Upper lobe of left lung (tissue), 6 donors: ENCODE measurements around the gene GABBR2. TPM values are rescaled to one million over a fixed set of nuclear protein-coding genes. Genes with fewer than 3 reads are reported as not detected.

ENCODE experiments used
- ATAC-seq, 2 donors: fragments of 200-7000 bp; cut with Tn5 transposase; one replicate each; pipeline ENCODE4 v1.9.1; 2022; ENCODE audit warnings: mild to moderate bottlenecking in 2 of 2, moderate library complexity in 2 of 2; ENCODE audit not compliant: low FRiP score in 2 of 2
- DNase-seq, 2 donors: peaks; one replicate each; pipeline ENCODE4 v3.0.0-alpha.2; 2019 to 2020
- H3K27ac ChIP-seq, 4 donors: fragments of 200-600 bp; sonication (generic); one replicate each; pipeline ENCODE4 v1.5.1; 2016 to 2019
- H3K27me3 ChIP-seq, 4 donors: fragments of 200-600 bp; sonication (generic); one replicate each; pipeline ENCODE4 v1.5.1; 2017 to 2019
- H3K36me3 ChIP-seq, 4 donors: fragments of 200-600 bp; sonication (generic); one replicate each; pipeline ENCODE4 v1.5.1; 2016 to 2019
- H3K4me1 ChIP-seq, 4 donors: fragments of 200-600 bp; sonication (generic); one replicate each; pipeline ENCODE4 v1.5.1; 2018 to 2019
- H3K4me3 ChIP-seq, 4 donors: fragments of 200-600 bp; sonication (generic); one replicate each; pipeline ENCODE4 v1.5.1; 2017 to 2019; ENCODE audit warnings: mild to moderate bottlenecking in 2 of 4, moderate library complexity in 1 of 4
- H3K9me3 ChIP-seq, 4 donors: fragments of 200-600 bp; sonication (generic); one replicate each; pipeline ENCODE4 v1.5.1; 2018 to 2019
- EP300 ChIP-seq, 4 donors: sonication (generic); formaldehyde crosslinking; IDR thresholded peaks; one replicate each; pipeline ENCODE4 v1.5.1; 2017; ENCODE audit warnings: antibody characterized with exemption in 4 of 4, control low read depth in 2 of 4
- POLR2A ChIP-seq, 4 donors: fragments of 450-650 bp; IDR thresholded peaks; one replicate each; pipeline ENCODE4 v1.5.1; 2016 to 2017; ENCODE audit warnings: antibody characterized with exemption in 4 of 4, mild to moderate bottlenecking in 2 of 4
- POLR2AphosphoS5 ChIP-seq, 2 donors: sonication (generic); formaldehyde crosslinking; IDR thresholded peaks; one replicate each; pipeline ENCODE4 v1.5.1; 2017; ENCODE audit warnings: antibody characterized with exemption in 2 of 2
- whole genome bisulfite sequencing, 2 donors: methylation state at CpG; one replicate each; pipeline ENCODE4 v1.1.5; 2017 to 2018; 5-methylcytosine and 5-hydroxymethylcytosine counted together
- total RNA-seq, 6 donors: library from RNA; depleted of rRNA in 4 of 6; stranded (reverse); fragments of >200 nt in 4 of 6; gene quantifications; one replicate each; pipeline versions ENCODE4 v1.1.0 to v1.2.1, GENCODE V29; 2016 to 2021
- TF ChIP-seq, protein P1 (sequence below), 6 experiments: fragments of 450-650 bp in 4 of 6; fragments of 200-600 bp in 2 of 6; sonication (generic) in 2 of 6; IDR thresholded peaks; one replicate each; pipeline ENCODE4 v1.5.1; 2016 to 2019; ENCODE audit warnings: antibody characterized with exemption in 6 of 6
- donor health status: DM: no; HTN: no; CAD: no; lungs with moderate emphysema.
- donor health status: DM: no; HTN: yes; CAD: no; lungs with severe emphysema.

Gene GABBR2
- total RNA-seq, 6 donors from 2014 or later: 0.15 to 1.00 (median 0.81) TPM; not detected in 1

DNA sequence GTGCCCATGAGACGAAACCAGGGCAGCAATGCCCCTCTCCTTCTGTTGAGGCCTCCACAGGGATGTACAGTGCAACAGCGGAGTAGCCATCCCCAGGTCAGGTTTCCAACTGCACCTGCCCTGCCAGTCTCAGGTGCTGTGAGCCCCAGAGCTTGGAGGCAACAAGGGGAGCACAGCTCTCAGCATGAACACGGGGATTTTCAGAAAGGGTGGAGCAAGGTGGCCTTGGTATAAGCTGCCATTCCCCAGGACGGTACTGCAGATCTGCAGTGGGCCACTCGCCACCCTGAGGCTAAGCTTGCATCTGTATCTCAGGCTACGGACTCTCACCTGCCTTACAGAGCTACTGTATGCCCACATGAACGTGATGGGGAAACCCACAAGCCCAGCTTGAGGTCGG is 103.6 kb downstream of the GABBR2 start:
- WGBS, 2 donors: 69 to 80% methylated on average over 5 to 7 of the region's 8 CpGs
- TF ChIP-seq, protein P1, sequence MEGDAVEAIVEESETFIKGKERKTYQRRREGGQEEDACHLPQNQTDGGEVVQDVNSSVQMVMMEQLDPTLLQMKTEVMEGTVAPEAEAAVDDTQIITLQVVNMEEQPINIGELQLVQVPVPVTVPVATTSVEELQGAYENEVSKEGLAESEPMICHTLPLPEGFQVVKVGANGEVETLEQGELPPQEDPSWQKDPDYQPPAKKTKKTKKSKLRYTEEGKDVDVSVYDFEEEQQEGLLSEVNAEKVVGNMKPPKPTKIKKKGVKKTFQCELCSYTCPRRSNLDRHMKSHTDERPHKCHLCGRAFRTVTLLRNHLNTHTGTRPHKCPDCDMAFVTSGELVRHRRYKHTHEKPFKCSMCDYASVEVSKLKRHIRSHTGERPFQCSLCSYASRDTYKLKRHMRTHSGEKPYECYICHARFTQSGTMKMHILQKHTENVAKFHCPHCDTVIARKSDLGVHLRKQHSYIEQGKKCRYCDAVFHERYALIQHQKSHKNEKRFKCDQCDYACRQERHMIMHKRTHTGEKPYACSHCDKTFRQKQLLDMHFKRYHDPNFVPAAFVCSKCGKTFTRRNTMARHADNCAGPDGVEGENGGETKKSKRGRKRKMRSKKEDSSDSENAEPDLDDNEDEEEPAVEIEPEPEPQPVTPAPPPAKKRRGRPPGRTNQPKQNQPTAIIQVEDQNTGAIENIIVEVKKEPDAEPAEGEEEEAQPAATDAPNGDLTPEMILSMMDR (IDR thresholded peaks at IDR 0.05): no peak
- TF ChIP-seq POLR2AphosphoS5 (IDR thresholded peaks at IDR 0.05): no peak
- no peaks in the 10 kb centered on the region for H3K36me3 ChIP-seq
- DNase-seq: no peak
- no peak for ATAC-seq
- no peak overlapping the region for H3K27ac ChIP-seq
- no peaks in the 10 kb centered on the region for H3K4me1 ChIP-seq
- H3K4me3 ChIP-seq: no peak overlapping the region
- H3K27me3 ChIP-seq: no peaks in the 10 kb centered on the region
- no peaks in the 10 kb centered on the region for H3K9me3 ChIP-seq

DNA sequence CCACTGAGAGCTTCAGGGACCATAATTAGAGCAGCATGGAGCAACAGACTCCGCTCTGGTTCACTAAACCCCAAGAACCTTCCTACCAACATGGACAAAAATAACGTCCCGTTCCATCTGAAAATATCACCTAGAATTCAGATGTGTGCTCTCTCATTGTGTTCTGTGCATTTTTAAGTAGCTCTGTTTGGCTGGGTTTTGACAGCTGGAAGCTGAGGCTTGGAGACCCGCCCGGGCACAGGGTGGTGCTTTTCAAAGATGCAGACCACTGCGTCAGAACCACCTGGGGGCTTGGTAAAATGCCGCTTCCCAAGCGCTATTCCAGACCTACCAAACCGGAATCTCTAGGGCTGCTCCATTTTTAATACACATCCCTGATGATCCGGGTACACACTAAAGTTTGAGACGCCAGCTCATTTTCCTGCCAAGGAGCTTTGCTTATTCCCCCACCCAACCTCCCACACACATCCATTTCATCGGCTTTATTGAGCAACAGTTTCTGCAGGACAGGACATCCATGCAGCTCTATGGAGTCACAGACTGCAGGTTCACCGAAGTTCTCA is 104.8 kb downstream of the GABBR2 start:
- Histone ChIP-seq H3K9me3 (no peaks in the 10 kb centered on the region), H3K36me3 (no peaks in the 10 kb centered on the region), H3K4me3 (no peak overlapping the region), H3K27ac (no peak overlapping the region), H3K27me3 (no peaks in the 10 kb centered on the region), H3K4me1 (no peaks in the 10 kb centered on the region)
- DNase-seq (no peak), ATAC-seq (peak in 1 of 2 donors; percentile 30)
- TF ChIP-seq POLR2AphosphoS5 (IDR thresholded peaks at IDR 0.05) (no peak), EP300 (IDR thresholded peaks at IDR 0.05) (no peak), POLR2A (IDR thresholded peaks at IDR 0.05) (no peak)
- TF ChIP-seq, protein P1 (IDR thresholded peaks at IDR 0.05): no peak
- 89 to 91% methylated on average over 13 of the region's 13 CpGs for WGBS, 2 donors

DNA sequence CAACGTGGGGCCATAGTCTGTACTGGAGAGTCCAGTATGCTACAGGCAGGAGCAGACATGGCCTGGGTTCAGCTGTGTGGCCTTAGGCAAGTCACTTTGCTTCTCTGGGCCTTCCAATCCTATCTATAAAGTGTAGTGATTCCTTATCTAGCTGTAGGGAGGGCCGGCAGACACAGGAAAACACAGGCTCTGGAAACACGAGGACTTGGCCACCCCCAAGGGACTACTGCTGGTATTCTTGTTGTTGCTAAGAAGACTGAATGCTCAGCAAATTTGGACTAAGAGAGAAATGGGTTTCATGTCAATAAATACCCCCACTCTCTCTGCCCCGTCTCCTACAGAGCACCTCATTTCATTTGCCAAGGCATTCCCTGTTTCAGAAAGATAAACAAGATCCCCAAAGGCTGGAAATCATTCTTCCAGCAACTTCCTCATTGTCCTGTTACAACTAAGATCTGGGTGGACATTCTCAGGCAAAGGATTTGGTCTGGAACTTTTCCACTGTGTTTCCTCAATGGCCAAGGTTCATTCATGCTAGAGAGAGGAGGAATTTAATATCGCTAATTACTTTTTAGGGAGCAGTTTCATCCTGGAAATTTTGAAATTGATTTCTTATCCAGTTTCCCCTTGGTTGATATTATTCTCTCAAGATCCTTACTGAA is 105.8 kb downstream of the GABBR2 start:
- H3K9me3 ChIP-seq: no peaks in the 10 kb centered on the region
- no peak for TF ChIP-seq POLR2A (IDR thresholded peaks at IDR 0.05)
- no peak for TF ChIP-seq EP300 (IDR thresholded peaks at IDR 0.05)
- TF ChIP-seq POLR2AphosphoS5 (IDR thresholded peaks at IDR 0.05): no peak
- TF ChIP-seq, protein P1 (IDR thresholded peaks at IDR 0.05): no peak
- 59 to 62% methylated on average over 4 to 5 of the region's 5 CpGs for WGBS, 2 donors
- no peaks in the 10 kb centered on the region for H3K4me1 ChIP-seq
- no peak overlapping the region for H3K4me3 ChIP-seq
- no peak for ATAC-seq
- DNase-seq: no peak
- H3K36me3 ChIP-seq: no peaks in the 10 kb centered on the region
- no peak overlapping the region for H3K27ac ChIP-seq
- H3K27me3 ChIP-seq: no peaks in the 10 kb centered on the region

DNA sequence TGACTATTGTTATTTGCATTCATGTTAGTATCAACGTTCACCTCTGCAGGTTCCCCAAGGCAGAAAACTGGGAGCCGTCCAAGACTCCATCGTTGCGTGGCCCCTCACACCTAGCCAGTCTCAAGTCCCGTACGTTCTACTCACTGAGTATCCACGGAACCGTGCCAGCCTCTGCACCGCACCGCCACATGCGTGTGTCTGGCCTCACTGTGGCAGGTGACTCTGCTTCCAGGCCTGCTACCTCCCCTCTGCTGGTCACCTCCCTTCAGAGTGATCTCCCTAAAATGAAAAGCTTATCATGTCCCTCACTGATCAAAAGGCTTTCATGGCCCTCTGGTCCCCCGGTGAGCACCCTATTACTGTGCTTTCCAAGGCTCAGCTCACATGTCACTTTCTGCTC is 108.1 kb downstream of the GABBR2 start:
- ATAC-seq: no peak
- Histone ChIP-seq H3K27ac (no peak overlapping the region), H3K36me3 (no peaks in the 10 kb centered on the region), H3K27me3 (no peaks in the 10 kb centered on the region), H3K4me3 (no peak overlapping the region), H3K9me3 (no peaks in the 10 kb centered on the region), H3K4me1 (no peaks in the 10 kb centered on the region)
- TF ChIP-seq POLR2A (IDR thresholded peaks at IDR 0.05) (no peak), EP300 (IDR thresholded peaks at IDR 0.05) (no peak), POLR2AphosphoS5 (IDR thresholded peaks at IDR 0.05) (no peak)
- TF ChIP-seq, protein P1 (IDR thresholded peaks at IDR 0.05): no peak
- 83 to 89% methylated on average over 12 of the region's 12 CpGs for WGBS, 2 donors
- no peak for DNase-seq
